Spleen (tissue), 11 donors: ENCODE data around the gene CYP4F22. TPM values are rescaled to one million over a fixed set of nuclear protein-coding genes. Genes with fewer than 3 reads are reported as not detected.

ENCODE experiments used
- DNase-seq: peaks from one replicate; pipeline ENCODE4 v3.0.0-alpha.2; 2020
- H3K27ac ChIP-seq, 8 donors: fragments of 200-600 bp; sonication (generic) in 7 of 8; 1 replicate in 4 of 8; 2 replicates in 4 of 8; pipeline versions ENCODE4 v1.5.0 to v1.8.0; 2016 to 2021; ENCODE audit warnings: inconsistent platforms in 4 of 8, mild to moderate bottlenecking in 4 of 8, moderate library complexity in 1 of 8
- H3K27me3 ChIP-seq, 7 donors: fragments of 200-600 bp; sonication (generic) in 6 of 7; replicated peaks in 1 of 7; 1 replicate in 4 of 7; 2 replicates in 3 of 7; pipeline versions ENCODE4 v1.5.0 to v1.8.0; 2016 to 2021; ENCODE audit warnings: inconsistent platforms in 3 of 7, mild to moderate bottlenecking in 1 of 7
- H3K36me3 ChIP-seq, 6 donors: fragments of 200-600 bp; sonication (generic) in 5 of 6; 1 replicate in 4 of 6; 2 replicates in 2 of 6; pipeline versions ENCODE4 v1.5.0 to v1.8.0; 2016 to 2021; ENCODE audit warnings: inconsistent platforms in 2 of 6
- H3K4me1 ChIP-seq, 6 donors: fragments of 200-600 bp; sonication (generic) in 5 of 6; 1 replicate in 3 of 6; 2 replicates in 3 of 6; pipeline versions ENCODE4 v1.5.0 to v1.8.0; 2016 to 2021; ENCODE audit warnings: inconsistent platforms in 3 of 6
- H3K4me3 ChIP-seq, 8 donors: fragments of 200-600 bp; sonication (generic) in 7 of 8; 1 replicate in 4 of 8; 2 replicates in 4 of 8; pipeline versions ENCODE4 v1.5.0 to v1.8.0; 2016 to 2021; ENCODE audit warnings: inconsistent platforms in 4 of 8, mild to moderate bottlenecking in 4 of 8, moderate library complexity in 2 of 8
- H3K9me3 ChIP-seq, 8 donors: fragments of 200-600 bp; sonication (generic) in 7 of 8; 1 replicate in 4 of 8; 2 replicates in 4 of 8; pipeline versions ENCODE4 v1.5.0 to v1.8.0; 2016 to 2021; ENCODE audit warnings: inconsistent platforms in 4 of 8
- CTCF ChIP-seq, 11 experiments: fragments of 200-600 bp in 7 of 11; fragments of 450-650 bp in 4 of 11; sonication (generic) in 4 of 11; IDR thresholded peaks in 8 of 11; conservative IDR thresholded peaks in 3 of 11; 1 replicate in 7 of 11; 2 replicates in 4 of 11; pipeline versions ENCODE4 v1.4.0 to v1.8.0; 2016 to 2021; ENCODE audit warnings: antibody characterized with exemption in 11 of 11, inconsistent platforms in 4 of 11, mild to moderate bottlenecking in 1 of 11
- POLR2A ChIP-seq, 3 donors: fragments of 450-650 bp; IDR thresholded peaks; one replicate each; pipeline ENCODE4 v1.5.1; 2017; ENCODE audit warnings: antibody characterized with exemption in 3 of 3, mild to moderate bottlenecking in 1 of 3
- POLR2AphosphoS5 ChIP-seq, 3 donors: sonication (generic); formaldehyde crosslinking; IDR thresholded peaks; one replicate each; pipeline ENCODE4 v1.5.1; 2017; ENCODE audit warnings: antibody characterized with exemption in 3 of 3
- WGBS, 5 donors: extraction: QIAGEN DNeasy Blood & Tissue Kit in 3 of 5; methylation state at CpG; one replicate each; pipeline versions ENCODE4 v1.1.5 to v1.1.7; 2013 to 2018; 5-methylcytosine and 5-hydroxymethylcytosine counted together
- intact Hi-C: fragments of 100-400 bp; cut with DNase I; formaldehyde crosslinking; loops from one replicate; pipeline ENCODE4 v1.15.0; 2023; ENCODE audit warnings: low total_unique reads
- polyA plus RNA-seq, 3 donors: library from polyadenylated mRNA; stranded (reverse); fragments of 200-250 nt; gene quantifications; one replicate each; pipeline ENCODE4 v1.2.1, GENCODE V29; 2013
- total RNA-seq, 7 donors: library from RNA; depleted of rRNA in 3 of 7; stranded (reverse); fragments of >200 nt in 3 of 7; fragmentation: NEBNext Ultra II Directional in 4 of 7; extraction: Animal tissue kit (Norgen Biotek cat#: 25700) in 4 of 7; gene quantifications; one replicate each; pipeline versions ENCODE4 v1.1.0 to v1.2.1, GENCODE V29; 2016 to 2021
- donor health status: healthy with polysubstance abuse.
- donor health status: DM: no; HTN: no; CAD: no; lungs with moderate emphysema.
- donor health status: DM: no; HTN: no; CAD: no.
- donor health status: Bipolar disorder and iron deficiency.
- donor health status: healthy.
- donor health status: DM: no; HTN: no; CAD: no.
- donor health status: DM: yes; HTN: yes; CAD: no.

Gene CYP4F22
- total and polyA plus RNA-seq, 10 donors: 0.10 to 1.2 (median 0.29) TPM; not detected in 2

- 0 to 2% (median 1%) methylated on average over 44 to 49 of the region's 49 CpGs for WGBS, 5 donors
- no peak for TF ChIP-seq POLR2A (IDR thresholded peaks at IDR 0.05)
- TF ChIP-seq POLR2AphosphoS5 (IDR thresholded peaks at IDR 0.05): peak; percentile 54 to 80 (median 60)
- TF ChIP-seq CTCF (IDR thresholded peaks at IDR 0.05 in 8 of 11, conservative IDR thresholded peaks at IDR 0.05 in 3 of 11): peak; percentile 54 to 92 (median 79)
- no peaks in the 10 kb centered on the region for H3K36me3 ChIP-seq
- H3K4me1 ChIP-seq: peaks cover 6 to 27% (median 21%) of the 10 kb centered on the region in 6 donors
- intact Hi-C loops: loop anchor here (2.0 to 5.0 kb wide), 2 partner anchors 135 to 379 kb away; no protein-coding TSS in a partner anchor
- peak overlapping the region; percentile 15 to 70 (median 34) for H3K4me3 ChIP-seq
- peak overlapping the region; percentile 13 to 81 (median 61) for H3K27ac ChIP-seq
- peak; percentile 97 for DNase-seq
- no peaks in the 10 kb centered on the region for H3K9me3 ChIP-seq
- H3K27me3 ChIP-seq: peaks cover 0 to 58% (median 6%) of the 10 kb centered on the region in 7 donors
These were observed 47.7 kb downstream of the CYP4F22 start for GRCh38 chr19:15555759-15556633.

GRCh38 chr19:15556634-15557181 is 48.4 kb downstream of the CYP4F22 start:
- DNase-seq: no peak
- 0 to 1% (median 1%) methylated on average over 7 of the region's 7 CpGs for WGBS, 5 donors
- H3K4me1 ChIP-seq: peaks cover 6 to 20% (median 16%) of the 10 kb centered on the region in 6 donors
- H3K27ac ChIP-seq: peak overlapping the region in 3 of 8 donors; percentile 41 to 81 (median 75)
- no peaks in the 10 kb centered on the region for H3K36me3 ChIP-seq
- H3K4me3 ChIP-seq: peak overlapping the region in 2 of 8 donors; percentile 43 to 70
- H3K9me3 ChIP-seq: no peaks in the 10 kb centered on the region
- intact Hi-C loops: loop anchor here (5.0 kb wide), 1 partner anchor 379 kb away; no protein-coding TSS in a partner anchor
- peaks cover 0 to 58% (median 6%) of the 10 kb centered on the region in 7 donors for H3K27me3 ChIP-seq
- TF ChIP-seq CTCF (IDR thresholded peaks at IDR 0.05 in 8 of 11, conservative IDR thresholded peaks at IDR 0.05 in 3 of 11) (peak in 2 of 11 experiments; percentile 8 to 29), POLR2A (IDR thresholded peaks at IDR 0.05) (no peak), POLR2AphosphoS5 (IDR thresholded peaks at IDR 0.05) (no peak)

- H3K4me1 ChIP-seq: peaks cover 6 to 18% (median 16%) of the 10 kb centered on the region in 6 donors
- peaks cover 0 to 58% (median 6%) of the 10 kb centered on the region in 7 donors for H3K27me3 ChIP-seq
- no peak for TF ChIP-seq POLR2AphosphoS5 (IDR thresholded peaks at IDR 0.05)
- TF ChIP-seq CTCF (IDR thresholded peaks at IDR 0.05 in 8 of 11, conservative IDR thresholded peaks at IDR 0.05 in 3 of 11): no peak
- TF ChIP-seq POLR2A (IDR thresholded peaks at IDR 0.05): no peak
- intact Hi-C loops: loop anchor here (5.0 kb wide), 1 partner anchor 380 kb away; no protein-coding TSS in a partner anchor
- no peaks in the 10 kb centered on the region for H3K36me3 ChIP-seq
- WGBS, 5 donors: 77 to 87% (median 79%) methylated on average over 4 of the region's 4 CpGs
- no peak overlapping the region for H3K4me3 ChIP-seq
- no peak overlapping the region for H3K27ac ChIP-seq
- peak; percentile 30 for DNase-seq
- H3K9me3 ChIP-seq: no peaks in the 10 kb centered on the region
These were observed 48.9 kb downstream of the CYP4F22 start for GRCh38 chr19:15557223-15557622.
